ENCODE measurements around the gene SLC30A7. TPM values are rescaled to one million over a fixed set of nuclear protein-coding genes. Genes with fewer than 3 reads are reported as not detected.
"Not testable (repeated sequence)": the region's sequence is repeated elsewhere in the genome, so short reads cannot be mapped to it uniquely, and the experiment has no call there.

Gene SLC30A7
- total and polyA plus RNA-seq, 5 donors, result 2.1 to 12.3 (median 9.1) TPM

DNA sequence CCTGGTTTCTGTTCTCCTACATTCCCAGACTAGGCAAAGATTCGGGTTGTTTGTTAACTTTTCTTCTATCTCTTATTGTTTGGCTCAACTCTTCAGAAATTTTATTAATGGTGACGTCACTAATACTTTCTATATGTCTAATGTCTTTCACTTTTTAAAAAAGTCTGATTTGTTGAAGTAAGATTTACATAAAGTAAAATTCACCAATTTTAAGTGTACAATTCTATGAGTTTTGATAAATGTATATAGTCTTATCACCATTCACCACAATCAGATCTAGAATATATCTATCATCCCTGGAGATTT lies 29.0 kb upstream of the SLC30A7 start:
- no peak overlapping the region for H3K27ac ChIP-seq (ENCODE audit: low read length)
- no peaks in the 10 kb centered on the region for H3K9me3 ChIP-seq (ENCODE audit: control insufficient read depth, low read length)
- no peak for DNase-seq
- H3K27me3 ChIP-seq (ENCODE audit: control insufficient read depth, insufficient read depth), result no peaks in the 10 kb centered on the region
- intact Hi-C loops (cut with DNase I), result loop anchor here (2.0 to 10.0 kb wide), 4 partner anchors 260 to 405 kb away; partner anchors contain the start of gene GPR88 (in 1 of the 4)
- ATAC-seq, result no peak
- H3K4me3 ChIP-seq (ENCODE audit: low read length), result no peak overlapping the region
- WGBS, result 65% methylated on average over 2 of the region's 2 CpGs
- H3K4me1 ChIP-seq (ENCODE audit: control insufficient read depth, insufficient read depth, low read length), result no peaks in the 10 kb centered on the region

DNA sequence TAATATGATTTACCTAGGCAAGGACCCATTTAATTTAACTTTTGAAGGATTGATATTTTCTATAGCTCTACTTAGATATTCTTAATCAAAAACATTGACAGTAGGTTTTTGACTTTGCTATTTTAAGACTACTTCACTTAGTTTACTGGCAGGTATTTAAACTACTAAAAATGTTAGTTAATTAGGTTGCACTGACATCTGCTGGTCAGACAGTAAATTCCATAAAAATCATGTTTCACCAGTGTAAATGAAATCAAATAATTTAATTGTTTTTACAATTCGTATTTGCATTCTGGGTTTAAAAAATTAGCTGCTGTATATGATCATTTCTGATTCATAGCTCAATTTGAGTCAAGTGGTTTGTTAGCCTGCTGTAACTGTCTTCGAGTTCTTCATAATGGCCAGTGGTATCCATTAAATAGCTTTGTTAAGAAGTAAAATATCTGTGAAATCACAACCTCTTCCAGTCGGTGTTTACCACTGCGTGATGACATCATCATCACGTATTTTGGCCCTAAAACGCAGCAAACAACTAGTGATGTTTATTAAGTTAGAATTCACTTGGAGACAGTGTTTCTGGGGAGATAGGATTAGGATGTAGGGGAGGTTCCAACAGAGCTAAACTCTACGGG lies 27.4 kb upstream of the SLC30A7 start:
- H3K4me1 ChIP-seq (ENCODE audit: control insufficient read depth, insufficient read depth, low read length), result no peaks in the 10 kb centered on the region
- no peaks in the 10 kb centered on the region for H3K9me3 ChIP-seq (ENCODE audit: control insufficient read depth, low read length)
- DNase-seq (no peak), ATAC-seq (no peak)
- no peak overlapping the region for H3K4me3 ChIP-seq (ENCODE audit: low read length)
- no peak overlapping the region for H3K27ac ChIP-seq (ENCODE audit: low read length)
- 10% methylated on average over 7 of the region's 7 CpGs for WGBS
- no peaks in the 10 kb centered on the region for H3K27me3 ChIP-seq (ENCODE audit: control insufficient read depth, insufficient read depth)
- intact Hi-C loops (cut with DNase I), result loop anchor here (5.0 to 10.0 kb wide), 3 partner anchors 261 to 406 kb away; partner anchors contain the start of gene GPR88 (in 1 of the 4)

DNA sequence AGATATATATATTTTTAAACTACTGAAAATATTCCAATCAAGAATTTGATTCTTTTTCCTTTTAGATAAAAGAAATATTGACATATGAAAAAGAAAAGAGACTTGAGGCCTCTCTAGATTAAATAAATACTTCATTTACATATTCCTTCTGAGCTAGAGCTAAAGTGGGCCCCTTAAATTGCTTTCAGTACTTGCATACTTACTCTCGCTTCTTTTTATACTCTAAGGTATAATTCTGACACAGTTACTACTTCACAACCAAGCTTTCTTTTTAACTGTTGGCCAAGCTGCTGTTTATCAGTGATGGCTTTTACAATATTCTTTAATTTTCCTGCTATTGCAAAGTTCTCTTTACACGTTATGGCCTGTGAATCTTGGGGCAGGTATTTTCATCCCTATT lies 25.9 kb upstream of the SLC30A7 start:
- Histone ChIP-seq H3K27me3 (ENCODE audit: control insufficient read depth, insufficient read depth) (no peaks in the 10 kb centered on the region), H3K27ac (ENCODE audit: low read length) (no peak overlapping the region), H3K4me3 (ENCODE audit: low read length) (no peak overlapping the region), H3K4me1 (ENCODE audit: control insufficient read depth, insufficient read depth, low read length) (no peaks in the 10 kb centered on the region), H3K9me3 (ENCODE audit: control insufficient read depth, low read length) (no peaks in the 10 kb centered on the region)
- DNase-seq (no peak), ATAC-seq (no peak)
- intact Hi-C loops (cut with DNase I), result loop anchor here (5.0 to 10.0 kb wide), 3 partner anchors 263 to 408 kb away; partner anchors contain the start of gene GPR88 (in 1 of the 4)
- 79% methylated on average over 2 of the region's 2 CpGs for WGBS

DNA sequence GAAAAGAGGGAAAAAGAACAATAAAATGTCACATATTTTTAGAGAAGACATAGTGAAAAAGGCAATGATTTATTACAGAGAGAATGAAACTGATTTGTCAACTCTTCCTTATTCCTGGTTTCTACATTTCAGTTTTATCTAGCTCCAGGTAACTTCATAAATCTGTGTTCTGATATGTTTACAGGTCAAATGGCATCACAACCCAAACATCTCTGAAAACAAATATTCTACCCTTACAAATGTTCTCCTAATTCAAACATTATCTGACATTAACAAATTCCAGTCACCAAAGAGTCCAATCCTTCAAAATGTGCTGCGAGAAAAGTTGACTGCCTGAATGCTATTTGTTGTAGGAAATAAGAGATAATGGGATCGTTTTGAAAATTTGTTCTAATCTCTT lies 21.5 kb upstream of the SLC30A7 start:
- intact Hi-C loops (cut with DNase I), result no loop called here
- ATAC-seq (no peak), DNase-seq (no peak)
- H3K9me3 ChIP-seq (ENCODE audit: control insufficient read depth, low read length), result no peaks in the 10 kb centered on the region
- H3K27me3 ChIP-seq (ENCODE audit: control insufficient read depth, insufficient read depth), result no peaks in the 10 kb centered on the region
- no peak overlapping the region for H3K27ac ChIP-seq (ENCODE audit: low read length)
- 70% methylated on average over 2 of the region's 2 CpGs for WGBS
- no peak overlapping the region for H3K4me3 ChIP-seq (ENCODE audit: low read length)
- H3K4me1 ChIP-seq (ENCODE audit: control insufficient read depth, insufficient read depth, low read length), result no peaks in the 10 kb centered on the region

GRCh38 chr1:100875228-100875627 lies 20.7 kb upstream of the SLC30A7 start:
- ATAC-seq, result no peak
- H3K9me3 ChIP-seq (ENCODE audit: control insufficient read depth, low read length), result no peaks in the 10 kb centered on the region
- no peaks in the 10 kb centered on the region for H3K27me3 ChIP-seq (ENCODE audit: control insufficient read depth, insufficient read depth)
- intact Hi-C loops (cut with DNase I), result no loop called here
- DNase-seq, result no peak
- H3K4me3 ChIP-seq (ENCODE audit: low read length), result no peak overlapping the region
- 91% methylated on average over 3 of the region's 3 CpGs for WGBS
- H3K27ac ChIP-seq (ENCODE audit: low read length), result no peak overlapping the region
- H3K4me1 ChIP-seq (ENCODE audit: control insufficient read depth, insufficient read depth, low read length), result no peaks in the 10 kb centered on the region

GRCh38 chr1:100876291-100876690 lies 19.6 kb upstream of the SLC30A7 start:
- no peaks in the 10 kb centered on the region for H3K4me1 ChIP-seq (ENCODE audit: control insufficient read depth, insufficient read depth, low read length)
- ATAC-seq (no peak), DNase-seq (no peak)
- no peaks in the 10 kb centered on the region for H3K27me3 ChIP-seq (ENCODE audit: control insufficient read depth, insufficient read depth)
- no peak overlapping the region for H3K4me3 ChIP-seq (ENCODE audit: low read length)
- intact Hi-C loops (cut with DNase I), result no loop called here
- H3K9me3 ChIP-seq (ENCODE audit: control insufficient read depth, low read length), result no peaks in the 10 kb centered on the region
- H3K27ac ChIP-seq (ENCODE audit: low read length), result no peak overlapping the region

GRCh38 chr1:100879422-100879821 lies 16.5 kb upstream of the SLC30A7 start:
- intact Hi-C loops (cut with DNase I), result no loop called here
- H3K4me1 ChIP-seq (ENCODE audit: control insufficient read depth, insufficient read depth, low read length), result no peaks in the 10 kb centered on the region
- H3K4me3 ChIP-seq (ENCODE audit: low read length), result no peak overlapping the region
- no peak for DNase-seq
- no peak overlapping the region for H3K27ac ChIP-seq (ENCODE audit: low read length)
- H3K27me3 ChIP-seq (ENCODE audit: control insufficient read depth, insufficient read depth), result no peaks in the 10 kb centered on the region
- ATAC-seq, result no peak
- H3K9me3 ChIP-seq (ENCODE audit: control insufficient read depth, low read length), result no peaks in the 10 kb centered on the region

DNA sequence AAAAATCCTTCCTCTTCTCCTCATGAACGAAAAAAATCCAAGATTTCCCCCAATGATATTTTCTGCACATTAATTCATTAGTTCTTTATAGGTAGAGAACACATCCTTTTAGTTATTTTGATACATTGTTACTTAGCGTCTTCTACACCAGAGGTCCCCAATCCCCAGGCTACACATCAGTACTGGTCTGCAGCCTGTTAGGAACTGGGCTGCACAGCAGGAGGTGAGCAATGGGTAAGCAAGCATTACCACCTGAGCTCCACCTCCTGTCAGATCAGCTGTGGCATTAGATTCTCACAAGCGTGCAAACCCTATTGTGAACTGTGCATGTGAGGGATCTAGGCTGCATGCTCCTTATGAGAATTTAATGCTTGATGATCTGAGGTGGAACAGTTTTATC lies 14.2 kb upstream of the SLC30A7 start:
- DNase-seq (no peak), ATAC-seq (no peak)
- H3K27ac ChIP-seq (ENCODE audit: low read length), result no peak overlapping the region
- intact Hi-C loops (cut with DNase I), result no loop called here
- no peaks in the 10 kb centered on the region for H3K27me3 ChIP-seq (ENCODE audit: control insufficient read depth, insufficient read depth)
- H3K4me3 ChIP-seq (ENCODE audit: low read length), result no peak overlapping the region
- 91% methylated on average over 3 of the region's 3 CpGs for WGBS
- no peaks in the 10 kb centered on the region for H3K4me1 ChIP-seq (ENCODE audit: control insufficient read depth, insufficient read depth, low read length)
- H3K9me3 ChIP-seq (ENCODE audit: control insufficient read depth, low read length), result no peaks in the 10 kb centered on the region

GRCh38 chr1:100882698-100883097 lies 13.2 kb upstream of the SLC30A7 start:
- 61% methylated on average over 2 of the region's 2 CpGs for WGBS
- intact Hi-C loops (cut with DNase I), result no loop called here
- H3K9me3 ChIP-seq (ENCODE audit: control insufficient read depth, low read length), result no peaks in the 10 kb centered on the region
- H3K4me1 ChIP-seq (ENCODE audit: control insufficient read depth, insufficient read depth, low read length), result no peaks in the 10 kb centered on the region
- no peak for ATAC-seq
- no peaks in the 10 kb centered on the region for H3K27me3 ChIP-seq (ENCODE audit: control insufficient read depth, insufficient read depth)
- peak in 1 of 3 donors; percentile 33 for DNase-seq
- no peak overlapping the region for H3K27ac ChIP-seq (ENCODE audit: low read length)
- H3K4me3 ChIP-seq (ENCODE audit: low read length), result no peak overlapping the region

DNA sequence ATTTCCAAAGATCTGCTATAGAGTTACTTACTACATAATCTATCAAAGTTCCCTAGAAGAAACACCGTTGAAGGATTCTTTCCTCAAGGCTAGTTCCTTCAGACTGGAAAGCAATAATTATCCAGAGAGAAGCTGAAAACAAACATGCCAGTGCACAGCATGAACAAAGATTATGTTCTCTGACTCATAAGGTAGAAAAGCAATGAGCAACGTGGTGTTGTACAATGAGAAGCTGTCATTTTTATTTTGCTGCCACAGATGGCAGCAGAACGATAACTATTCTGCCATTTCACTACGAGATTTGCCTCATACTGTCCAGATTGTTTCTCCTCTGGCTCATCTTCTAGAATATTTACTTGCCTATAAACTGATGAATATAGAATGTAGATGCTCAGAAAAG lies 11.9 kb upstream of the SLC30A7 start:
- H3K27me3 ChIP-seq (ENCODE audit: control insufficient read depth, insufficient read depth), result no peaks in the 10 kb centered on the region
- intact Hi-C loops (cut with DNase I), result no loop called here
- 67% methylated on average over 4 of the region's 4 CpGs for WGBS
- DNase-seq (no peak), ATAC-seq (no peak)
- H3K4me3 ChIP-seq (ENCODE audit: low read length), result no peak overlapping the region
- H3K27ac ChIP-seq (ENCODE audit: low read length), result no peak overlapping the region
- H3K9me3 ChIP-seq (ENCODE audit: control insufficient read depth, low read length), result no peaks in the 10 kb centered on the region
- H3K4me1 ChIP-seq (ENCODE audit: control insufficient read depth, insufficient read depth, low read length), result no peaks in the 10 kb centered on the region

- DNase-seq; intact Hi-C loops (cut with DNase I): not testable (repeated sequence)
- 95% methylated on average over 1 of the region's 1 CpG for WGBS
Measured at GRCh38 chr1:100889007-100889406, 6.9 kb upstream of the SLC30A7 start.

GRCh38 chr1:100889869-100890482 lies 5.9 kb upstream of the SLC30A7 start:
- H3K4me1 ChIP-seq (ENCODE audit: control insufficient read depth, insufficient read depth, low read length); H3K27ac ChIP-seq (ENCODE audit: low read length); H3K27me3 ChIP-seq (ENCODE audit: control insufficient read depth, insufficient read depth); intact Hi-C loops (cut with DNase I); H3K4me3 ChIP-seq (ENCODE audit: low read length); ATAC-seq; DNase-seq; H3K9me3 ChIP-seq (ENCODE audit: control insufficient read depth, low read length): not testable (repeated sequence)
- WGBS, result 99% methylated on average over 2 of the region's 2 CpGs

More at GRCh38 chr1:100889007-100889406, 6.9 kb upstream of the SLC30A7 start:
- not testable (repeated sequence) for H3K27me3 ChIP-seq (ENCODE audit: control insufficient read depth, insufficient read depth); H3K27ac ChIP-seq (ENCODE audit: low read length); ATAC-seq; H3K9me3 ChIP-seq (ENCODE audit: control insufficient read depth, low read length); H3K4me1 ChIP-seq (ENCODE audit: control insufficient read depth, insufficient read depth, low read length); H3K4me3 ChIP-seq (ENCODE audit: low read length)
